HEK293 (cell line): Measurements from ENCODE around the gene FOXN3.
A peak's percentile ranks its signal among the peaks of the same experiment; 100 is the strongest.

Experiments used
- CTCF ChIA-PET: fragments of 350-600 bp; formaldehyde crosslinking; extraction: SDS; loops from one replicate; lab custom pipeline; 2021; ENCODE audit warnings: antibody characterized with exemption; lab: Yijun Ruan, JAX
- POLR2A ChIA-PET: fragments of 300-600 bp; formaldehyde crosslinking; extraction: SDS; loops from one replicate; lab custom pipeline; 2020; ENCODE audit warnings: antibody characterized with exemption, inconsistent platforms; lab: Yijun Ruan, JAX
- H3K27ac ChIP-seq: fragments of 200-500 bp; sonication (Bioruptor generic); 2 replicates; pipeline ENCODE4 v1.5.1; 2014; ENCODE audit warnings: low read depth, low read length, control low read depth, inconsistent platforms; ENCODE audit errors: extremely low read depth
- H3K36me3 ChIP-seq, 2 experiments: fragments of 200-500 bp in 1 of 2; sonication (Bioruptor generic) in 1 of 2; 1 replicate in 1 of 2; 2 replicates in 1 of 2; pipeline ENCODE4 v1.5.1; 2014 to 2017; ENCODE audit warnings: inconsistent platforms in 2 of 2, low read length in 2 of 2; ENCODE audit not compliant: control insufficient read depth in 2 of 2, insufficient read depth in 1 of 2
- H3K4me1 ChIP-seq: fragments of 200-500 bp; sonication (Bioruptor generic); 2 replicates; pipeline ENCODE4 v1.5.1; 2014; ENCODE audit warnings: mild to moderate bottlenecking, low read length, inconsistent platforms; ENCODE audit not compliant: control insufficient read depth, insufficient read depth
- H3K4me3 ChIP-seq: 2 replicates; pipeline ENCODE4 v1.5.1; 2011; ENCODE audit warnings: low read depth, mild to moderate bottlenecking, control low read depth, low read length, moderate library complexity
- H3K9me3 ChIP-seq: fragments of 200-500 bp; sonication (Bioruptor generic); 2 replicates; pipeline ENCODE4 v1.5.1; 2014; ENCODE audit warnings: low read depth, low read length, inconsistent platforms; ENCODE audit not compliant: control insufficient read depth, insufficient read depth
- KLF7 ChIP-seq: fragments of 450-650 bp; formaldehyde crosslinking; IDR thresholded peaks from 2 replicates; pipeline ENCODE4 v1.5.1; 2016; ENCODE audit warnings: missing biosample characterization, missing genetic modification characterization, borderline replicate concordance
- KLF8 ChIP-seq: fragments of 450-650 bp; formaldehyde crosslinking; IDR thresholded peaks from 2 replicates; pipeline ENCODE4 v1.5.1; 2016; ENCODE audit warnings: missing biosample characterization, missing genetic modification characterization
- MYNN ChIP-seq: fragments of 450-650 bp; formaldehyde crosslinking; IDR thresholded peaks from 2 replicates; pipeline ENCODE4 v1.5.1; 2016; ENCODE audit warnings: missing biosample characterization, missing genetic modification characterization, borderline replicate concordance
- OSR2 ChIP-seq: fragments of 450-650 bp; formaldehyde crosslinking; IDR thresholded peaks from 2 replicates; pipeline ENCODE4 v1.5.1; 2016; ENCODE audit warnings: missing biosample characterization, missing genetic modification characterization
- RBAK ChIP-seq: fragments of 450-650 bp; formaldehyde crosslinking; IDR thresholded peaks from 2 replicates; pipeline ENCODE4 v1.5.1; 2016; ENCODE audit warnings: missing biosample characterization, missing genetic modification characterization
- SALL2 ChIP-seq: fragments of 450-650 bp; formaldehyde crosslinking; IDR thresholded peaks from 2 replicates; pipeline ENCODE4 v1.5.0; 2017; ENCODE audit warnings: missing biosample characterization, mild to moderate bottlenecking, missing genetic modification characterization, borderline replicate concordance
- SETDB1 ChIP-seq: IDR thresholded peaks from one replicate; pipeline ENCODE4 v1.6.1; 2017; ENCODE audit warnings: mild to moderate bottlenecking, low read length, moderate library complexity, mixed read lengths; ENCODE audit not compliant: insufficient read length
- YY2 ChIP-seq: fragments of 450-650 bp; formaldehyde crosslinking; IDR thresholded peaks from 2 replicates; pipeline ENCODE4 v1.5.1; 2016; ENCODE audit warnings: missing biosample characterization, missing genetic modification characterization
- ZBTB17 ChIP-seq: fragments of 450-650 bp; formaldehyde crosslinking; IDR thresholded peaks from 2 replicates; pipeline ENCODE4 v1.5.1; 2016; ENCODE audit warnings: missing biosample characterization, missing genetic modification characterization
- ZIC2 ChIP-seq: fragments of 450-650 bp; formaldehyde crosslinking; IDR thresholded peaks from 2 replicates; pipeline ENCODE4 v1.5.1; 2016; ENCODE audit warnings: missing biosample characterization, missing genetic modification characterization
- ZNF132 ChIP-seq: fragments of 450-650 bp; formaldehyde crosslinking; IDR thresholded peaks from 2 replicates; pipeline ENCODE4 v1.5.1; 2017; ENCODE audit warnings: missing biosample characterization, missing genetic modification characterization, borderline replicate concordance
- ZNF138 ChIP-seq: fragments of 450-650 bp; formaldehyde crosslinking; IDR thresholded peaks from 2 replicates; pipeline ENCODE4 v1.5.1; 2016; ENCODE audit warnings: missing biosample characterization, missing genetic modification characterization, borderline replicate concordance
- ZNF140 ChIP-seq: fragments of 450-650 bp; formaldehyde crosslinking; IDR thresholded peaks from 2 replicates; pipeline ENCODE4 v1.5.1; 2016; ENCODE audit warnings: missing biosample characterization, missing genetic modification characterization
- ZNF155 ChIP-seq: fragments of 450-650 bp; formaldehyde crosslinking; IDR thresholded peaks from 2 replicates; pipeline ENCODE4 v1.5.1; 2016; ENCODE audit warnings: missing biosample characterization, missing genetic modification characterization
- ZNF157 ChIP-seq: fragments of 450-650 bp; formaldehyde crosslinking; IDR thresholded peaks from 2 replicates; pipeline ENCODE4 v1.5.1; 2016; ENCODE audit warnings: missing biosample characterization, missing genetic modification characterization
- ZNF202 ChIP-seq: fragments of 450-650 bp; formaldehyde crosslinking; IDR thresholded peaks from 2 replicates; pipeline ENCODE4 v1.5.1; 2016; ENCODE audit warnings: missing biosample characterization, missing genetic modification characterization, borderline replicate concordance
- ZNF24 ChIP-seq: fragments of 450-650 bp; formaldehyde crosslinking; IDR thresholded peaks from 2 replicates; pipeline ENCODE4 v1.5.1; 2016; ENCODE audit warnings: missing biosample characterization, missing genetic modification characterization
- ZNF311 ChIP-seq: fragments of 450-650 bp; formaldehyde crosslinking; IDR thresholded peaks from 2 replicates; pipeline ENCODE4 v1.5.1; 2017; ENCODE audit warnings: missing biosample characterization, missing genetic modification characterization, borderline replicate concordance
- ZNF335 ChIP-seq: fragments of 450-650 bp; formaldehyde crosslinking; conservative IDR thresholded peaks from 2 replicates; pipeline ENCODE4 v1.5.1; 2016; ENCODE audit warnings: missing biosample characterization, missing genetic modification characterization
- ZNF426 ChIP-seq: fragments of 450-650 bp; formaldehyde crosslinking; IDR thresholded peaks from 2 replicates; pipeline ENCODE4 v1.5.1; 2017; ENCODE audit warnings: missing biosample characterization, missing genetic modification characterization, mild to moderate bottlenecking, inconsistent platforms, moderate library complexity
- ZNF488 ChIP-seq: fragments of 450-650 bp; formaldehyde crosslinking; IDR thresholded peaks from 2 replicates; pipeline ENCODE4 v1.5.1; 2016; ENCODE audit warnings: missing biosample characterization, missing genetic modification characterization
- ZNF549 ChIP-seq: fragments of 450-650 bp; IDR thresholded peaks from 2 replicates; pipeline ENCODE4 v1.5.1; 2018; ENCODE audit warnings: missing biosample characterization, missing genetic modification characterization, mild to moderate bottlenecking, inconsistent platforms, moderate library complexity
- ZNF561 ChIP-seq: fragments of 450-650 bp; IDR thresholded peaks from 2 replicates; pipeline ENCODE4 v1.5.1; 2018; ENCODE audit warnings: missing biosample characterization, missing genetic modification characterization, borderline replicate concordance
- ZNF585B ChIP-seq: fragments of 450-650 bp; formaldehyde crosslinking; IDR thresholded peaks from 2 replicates; pipeline ENCODE4 v1.5.1; 2016; ENCODE audit warnings: missing biosample characterization, missing genetic modification characterization
- ZNF677 ChIP-seq: fragments of 450-650 bp; IDR thresholded peaks from 2 replicates; pipeline ENCODE4 v1.5.0; 2018; ENCODE audit warnings: missing biosample characterization, mild to moderate bottlenecking, missing genetic modification characterization, moderate library complexity
- ZNF692 ChIP-seq: fragments of 450-650 bp; formaldehyde crosslinking; IDR thresholded peaks from 2 replicates; pipeline ENCODE4 v1.5.1; 2016; ENCODE audit warnings: missing biosample characterization, missing genetic modification characterization
- ZNF76 ChIP-seq: fragments of 450-650 bp; formaldehyde crosslinking; IDR thresholded peaks from 2 replicates; pipeline ENCODE4; 2016; ENCODE audit warnings: low read depth, missing biosample characterization, missing genetic modification characterization, borderline replicate concordance
- ZNF837 ChIP-seq: fragments of 450-650 bp; formaldehyde crosslinking; IDR thresholded peaks from 2 replicates; pipeline ENCODE4 v1.5.1; 2016; ENCODE audit warnings: missing biosample characterization, missing genetic modification characterization
- ZSCAN5A ChIP-seq: fragments of 450-650 bp; formaldehyde crosslinking; IDR thresholded peaks from 2 replicates; pipeline ENCODE4 v1.5.1; 2016; ENCODE audit warnings: missing biosample characterization, missing genetic modification characterization

The FOXN3 gene

GRCh38 chr14:89171628-89172027 is 245.4 kb downstream of the FOXN3 start:
- ChIA-PET CTCF (no interaction called here), POLR2A (no interaction called here)
- Histone ChIP-seq H3K9me3 (no peaks in the 10 kb centered on the region), H3K27ac (no peak overlapping the region), H3K4me1 (0 out of 2 replicates have a peak, but pooled peaks cover 3% of the 10 kb centered on the region), H3K36me3 (peaks cover 0 to 8% of the 10 kb centered on the region in 2 experiments; a peak in 2 of 3 replicates), H3K4me3 (no peak overlapping the region)
- TF ChIP-seq SETDB1 = peak; percentile 47
- no peak for TF ChIP-seq ZNF335 (tag by site-specific recombination)

GRCh38 chr14:89171168-89171567 is 245.9 kb downstream of the FOXN3 start:
- H3K9me3 ChIP-seq = no peaks in the 10 kb centered on the region
- no peak for TF ChIP-seq ZNF24 (tag by site-specific recombination)
- no peak for TF ChIP-seq ZNF202
- TF ChIP-seq RBAK = no peak
- no peak for TF ChIP-seq ZNF426 (tag by site-specific recombination)
- TF ChIP-seq ZNF837 (tag by site-specific recombination) = no peak
- no peak for TF ChIP-seq MYNN (tag by site-specific recombination)
- no peak for TF ChIP-seq ZBTB17 (tag by site-specific recombination)
- TF ChIP-seq ZNF488 (tag by site-specific recombination) = no peak
- TF ChIP-seq YY2 (tag by site-specific recombination) = no peak
- no peak for TF ChIP-seq ZIC2 (tag by site-specific recombination)
- no peak for TF ChIP-seq ZNF585B (tag by site-specific recombination)
- no peak for TF ChIP-seq ZSCAN5A
- no peak for TF ChIP-seq ZNF311 (tag by site-specific recombination)
- no peak for TF ChIP-seq SALL2
- no peak for TF ChIP-seq ZNF140 (tag by site-specific recombination)
- TF ChIP-seq ZNF157 (tag by site-specific recombination) = no peak
- TF ChIP-seq, all 188 proteins: peak for 0
- no peak overlapping the region for H3K27ac ChIP-seq
- ChIA-PET POLR2A (no interaction called here), CTCF (interaction anchor here (0.7 kb wide), 1 partner anchor 310 kb away, joined by 4 read pairs; no protein-coding TSS in a partner anchor)
- H3K4me3 ChIP-seq = no peak overlapping the region
- peaks cover 0 to 8% of the 10 kb centered on the region in 2 experiments; a peak in 2 of 3 replicates for H3K36me3 ChIP-seq
- 0 out of 2 replicates have a peak, but pooled peaks cover 1% of the 10 kb centered on the region for H3K4me1 ChIP-seq

- Histone ChIP-seq H3K4me1 (no peaks in the 10 kb centered on the region), H3K36me3 (peaks cover 0 to 3% of the 10 kb centered on the region in 2 experiments; a peak in 2 of 3 replicates), H3K9me3 (no peaks in the 10 kb centered on the region), H3K27ac (no peak overlapping the region), H3K4me3 (no peak overlapping the region)
- TF ChIP-seq ZNF692 (no peak), ZNF677 (no peak), ZNF549 (no peak), ZNF138 (tag by site-specific recombination) (no peak), OSR2 (tag by site-specific recombination) (no peak), ZNF561 (tag by site-specific recombination) (no peak), KLF7 (no peak), ZNF76 (tag by site-specific recombination) (no peak), ZNF132 (tag by site-specific recombination) (no peak), KLF8 (tag by site-specific recombination) (no peak), ZNF155 (tag by site-specific recombination) (no peak), MYNN (tag by site-specific recombination) (no peak)
- ChIA-PET CTCF (interaction anchor here (0.5 to 1.2 kb wide), 2 partner anchors 10 to 240 kb away, joined by 3 read pairs; no protein-coding TSS in a partner anchor), POLR2A (no interaction called here)
These were observed 249.3 kb downstream of the FOXN3 start for GRCh38 chr14:89167705-89168104.
